Measurements from ENCODE around the gene ATIC.

Gene ATIC

GRCh38 chr2:215271446-215271845, 40.4 kb upstream of the ATIC start:
- no peak overlapping the region for H3K4me3 ChIP-seq (ENCODE audit: low read length)
- no peak for DNase-seq (ENCODE audit: low read depth)
- no peak for TF ChIP-seq CTCF (conservative IDR thresholded peaks at IDR 0.05; ENCODE audit: low read depth, low read length)

GRCh38 chr2:215272918-215273317, 38.9 kb upstream of the ATIC start:
- no peak for DNase-seq (ENCODE audit: low read depth)
- TF ChIP-seq CTCF (conservative IDR thresholded peaks at IDR 0.05; ENCODE audit: low read depth, low read length), result no peak
- no peak overlapping the region for H3K4me3 ChIP-seq (ENCODE audit: low read length)

- TF ChIP-seq CTCF (conservative IDR thresholded peaks at IDR 0.05; ENCODE audit: low read depth, low read length), result no peak
- H3K4me3 ChIP-seq (ENCODE audit: low read length), result no peak overlapping the region
- DNase-seq (ENCODE audit: low read depth), result no peak
Measured at GRCh38 chr2:215274829-215275228, 37.0 kb upstream of the ATIC start.

GRCh38 chr2:215275824-215276223, 36.0 kb upstream of the ATIC start:
- no peak for TF ChIP-seq CTCF (conservative IDR thresholded peaks at IDR 0.05; ENCODE audit: low read depth, low read length)
- no peak for DNase-seq (ENCODE audit: low read depth)
- H3K4me3 ChIP-seq (ENCODE audit: low read length), result no peak overlapping the region

GRCh38 chr2:215277944-215278343, 33.9 kb upstream of the ATIC start:
- H3K4me3 ChIP-seq (ENCODE audit: low read length), result no peak overlapping the region
- no peak for DNase-seq (ENCODE audit: low read depth)
- no peak for TF ChIP-seq CTCF (conservative IDR thresholded peaks at IDR 0.05; ENCODE audit: low read depth, low read length)

GRCh38 chr2:215280326-215280725, 31.5 kb upstream of the ATIC start:
- no peak for DNase-seq (ENCODE audit: low read depth)
- no peak overlapping the region for H3K4me3 ChIP-seq (ENCODE audit: low read length)

GRCh38 chr2:215283221-215283620, 28.6 kb upstream of the ATIC start:
- H3K4me3 ChIP-seq (ENCODE audit: low read length), result no peak overlapping the region
- DNase-seq (ENCODE audit: low read depth), result no peak
- TF ChIP-seq CTCF (conservative IDR thresholded peaks at IDR 0.05; ENCODE audit: low read depth, low read length), result no peak

More at GRCh38 chr2:215280326-215280725, 31.5 kb upstream of the ATIC start:
- no peak for TF ChIP-seq CTCF (conservative IDR thresholded peaks at IDR 0.05; ENCODE audit: low read depth, low read length)
